GM10266 (cell line): ENCODE results near the gene DOCK9.

Source experiments
- DNase-seq: peaks from one replicate; pipeline ENCODE4 v3.0.0; 2012; ENCODE audit errors: extremely low spot score
- TF ChIP-seq, protein P1 (sequence below): IDR thresholded peaks from 2 replicates; pipeline ENCODE4 v1.5.1; 2012; ENCODE audit warnings: mild to moderate bottlenecking, low read depth; ENCODE audit not compliant: control insufficient read depth, insufficient read depth; ENCODE audit errors: missing control alignments

DOCK9 gene

DNA sequence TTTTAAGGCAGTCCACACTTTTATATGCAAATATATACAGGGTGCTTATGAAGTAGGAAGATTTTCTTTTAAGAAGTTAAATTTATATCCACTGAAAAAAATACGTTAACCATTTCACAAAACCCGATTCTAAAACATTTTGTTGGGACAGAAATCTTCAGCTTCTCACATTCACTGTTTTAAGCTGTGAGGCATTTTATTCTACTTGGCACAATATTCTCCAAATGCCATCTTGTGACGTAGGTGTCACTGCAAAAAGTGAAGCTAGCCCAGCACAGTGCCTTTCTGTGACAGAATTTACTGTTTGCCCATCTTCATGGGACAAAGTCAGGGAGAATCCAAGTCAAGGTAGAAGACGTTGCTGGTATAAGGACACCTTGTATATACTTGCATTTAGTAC lies 130.9 kb downstream of the DOCK9 start:
- TF ChIP-seq, protein P1, sequence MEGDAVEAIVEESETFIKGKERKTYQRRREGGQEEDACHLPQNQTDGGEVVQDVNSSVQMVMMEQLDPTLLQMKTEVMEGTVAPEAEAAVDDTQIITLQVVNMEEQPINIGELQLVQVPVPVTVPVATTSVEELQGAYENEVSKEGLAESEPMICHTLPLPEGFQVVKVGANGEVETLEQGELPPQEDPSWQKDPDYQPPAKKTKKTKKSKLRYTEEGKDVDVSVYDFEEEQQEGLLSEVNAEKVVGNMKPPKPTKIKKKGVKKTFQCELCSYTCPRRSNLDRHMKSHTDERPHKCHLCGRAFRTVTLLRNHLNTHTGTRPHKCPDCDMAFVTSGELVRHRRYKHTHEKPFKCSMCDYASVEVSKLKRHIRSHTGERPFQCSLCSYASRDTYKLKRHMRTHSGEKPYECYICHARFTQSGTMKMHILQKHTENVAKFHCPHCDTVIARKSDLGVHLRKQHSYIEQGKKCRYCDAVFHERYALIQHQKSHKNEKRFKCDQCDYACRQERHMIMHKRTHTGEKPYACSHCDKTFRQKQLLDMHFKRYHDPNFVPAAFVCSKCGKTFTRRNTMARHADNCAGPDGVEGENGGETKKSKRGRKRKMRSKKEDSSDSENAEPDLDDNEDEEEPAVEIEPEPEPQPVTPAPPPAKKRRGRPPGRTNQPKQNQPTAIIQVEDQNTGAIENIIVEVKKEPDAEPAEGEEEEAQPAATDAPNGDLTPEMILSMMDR: no peak
- no peak for DNase-seq

DNA sequence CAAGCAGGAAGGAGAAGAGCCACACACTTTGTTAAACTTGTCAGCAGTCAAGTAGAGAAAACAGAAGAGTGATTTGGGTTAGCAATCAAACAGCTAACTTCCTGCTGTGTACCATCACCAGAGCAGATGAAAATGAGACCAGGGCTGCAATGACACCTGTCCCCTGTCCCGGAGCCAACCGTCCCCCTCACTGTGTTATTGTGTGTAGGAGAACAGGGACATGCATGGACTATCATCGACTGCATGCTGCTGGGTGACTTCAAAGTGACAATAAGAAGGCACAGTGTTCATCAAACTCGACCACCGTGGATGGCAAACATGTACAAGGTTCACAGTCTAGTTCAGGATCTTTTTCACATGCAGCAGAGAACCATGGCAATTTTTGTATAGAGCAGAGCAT lies 131.3 kb downstream of the DOCK9 start:
- no peak for DNase-seq
- TF ChIP-seq, protein P1: no peak

DNA sequence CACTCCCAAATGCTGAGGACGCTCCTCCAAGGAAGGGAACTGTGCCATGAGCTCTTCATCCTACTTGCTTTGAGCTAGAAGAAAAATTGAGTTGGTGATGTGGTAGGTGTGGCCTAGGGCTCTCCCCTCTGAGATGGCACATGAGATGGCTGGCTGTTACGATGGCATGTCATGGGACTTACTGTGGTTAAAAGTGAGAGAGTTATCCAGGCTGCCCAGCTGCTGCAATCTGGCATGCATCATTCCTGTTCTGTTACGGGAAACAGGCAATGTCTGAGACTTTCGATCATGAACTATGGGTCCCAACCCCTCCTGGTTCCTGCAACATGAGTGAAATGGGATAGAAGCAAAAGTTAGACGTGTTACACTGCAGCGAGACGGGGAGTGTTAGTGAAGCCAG lies 132.1 kb downstream of the DOCK9 start:
- DNase-seq: no peak
- TF ChIP-seq, protein P1: no peak

DNA sequence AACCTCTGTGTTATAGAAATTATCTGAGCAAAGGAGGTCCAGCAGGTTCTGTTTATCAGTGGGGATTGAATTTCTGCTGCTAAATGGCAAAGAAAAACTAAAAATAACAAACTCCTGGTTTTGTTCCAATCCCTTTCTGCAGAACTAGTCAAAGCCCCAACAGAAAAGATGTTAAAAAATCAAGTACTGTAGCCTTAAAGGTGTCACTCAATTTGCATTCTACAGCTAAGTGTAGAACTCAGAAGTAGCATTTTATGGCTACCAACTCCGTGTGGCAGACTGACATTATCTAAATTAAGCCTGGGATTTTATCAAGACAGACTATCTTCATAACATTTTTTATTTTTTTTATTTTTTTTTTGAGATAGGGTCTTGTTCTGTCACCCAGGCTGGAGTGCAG lies 133.8 kb downstream of the DOCK9 start:
- TF ChIP-seq, protein P1: no peak
- DNase-seq: no peak

DNA sequence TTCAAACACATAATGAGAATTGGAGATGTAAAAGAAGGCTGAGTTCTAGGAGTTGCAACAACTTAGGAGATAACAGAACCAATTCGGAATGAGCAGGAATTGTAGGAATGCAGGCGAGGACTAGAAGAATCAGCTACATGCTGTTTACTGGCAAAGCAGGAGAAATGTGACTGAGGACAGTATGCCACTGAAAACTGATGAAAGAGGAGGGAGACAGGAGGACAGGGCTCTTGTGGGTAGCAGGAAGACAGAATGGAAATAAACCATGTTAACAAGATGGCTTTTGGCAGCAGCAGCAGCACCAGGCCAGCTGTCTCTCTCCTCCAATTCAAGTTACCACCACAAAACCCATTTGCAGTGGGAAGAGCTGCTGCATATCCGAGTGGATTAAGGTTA lies 134.4 kb downstream of the DOCK9 start:
- no peak for DNase-seq
- TF ChIP-seq, protein P1: no peak

DNA sequence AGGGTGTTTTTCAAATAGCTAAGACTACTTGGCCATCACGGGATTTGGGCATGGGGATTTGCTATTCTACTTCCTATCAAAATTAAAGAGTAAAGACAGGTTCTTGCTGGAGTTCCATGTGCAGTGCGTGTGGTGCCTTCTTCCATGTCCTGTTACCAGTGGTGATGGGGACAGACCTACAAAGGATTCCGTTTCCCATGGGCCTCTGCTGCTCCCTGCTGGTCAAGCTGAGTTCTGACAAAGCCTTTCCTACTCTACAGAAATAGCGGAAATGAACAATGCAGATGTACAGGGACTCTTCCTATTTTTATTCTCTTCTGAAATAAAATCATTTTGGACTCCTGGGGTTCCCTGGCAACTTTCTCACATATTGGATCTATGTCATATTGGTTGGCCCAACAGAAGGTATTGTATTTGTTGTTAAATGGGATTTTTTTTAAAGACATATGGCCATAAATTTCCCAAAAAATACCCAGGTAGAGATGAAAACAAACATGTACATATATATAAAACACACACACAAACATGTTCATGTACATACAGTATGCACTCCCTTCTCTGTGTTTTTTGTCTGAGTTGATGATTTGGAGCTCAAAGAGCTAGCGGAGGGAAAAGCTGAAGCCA lies 134.9 kb downstream of the DOCK9 start:
- DNase-seq: peak; percentile 57
- TF ChIP-seq, protein P1: peak; percentile 85

DNA sequence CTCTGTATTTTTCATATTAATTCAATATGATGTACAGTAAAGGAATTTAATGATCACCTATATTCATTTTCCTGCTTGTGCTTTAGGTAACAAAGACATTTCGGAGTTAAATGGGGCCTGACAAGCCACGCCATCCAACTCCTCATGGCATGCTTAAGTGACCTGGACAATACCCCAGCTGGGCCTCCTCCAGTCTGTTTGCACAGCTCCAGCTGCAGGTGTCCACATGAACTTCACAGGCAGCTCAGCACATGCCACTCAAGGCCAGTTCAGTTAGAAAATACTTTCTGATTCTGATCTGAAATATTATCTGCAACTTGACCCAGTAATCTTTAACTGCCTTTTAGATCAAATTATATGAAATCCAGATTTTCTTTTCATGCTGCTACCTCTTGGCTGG lies 135.8 kb downstream of the DOCK9 start:
- DNase-seq: no peak

More for the DNA sequence above, 135.8 kb downstream of the DOCK9 start:
- TF ChIP-seq, protein P1: no peak
